Upper lobe of left lung (tissue), 6 donors: ENCODE data around the gene TACC2. TPM values are rescaled to one million over a fixed set of nuclear protein-coding genes. Genes with fewer than 3 reads are reported as not detected.

Experiments
- ATAC-seq, 2 donors: fragments of 200-7000 bp; cut with Tn5 transposase; one replicate each; pipeline ENCODE4 v1.9.1; 2022; ENCODE audit warnings: mild to moderate bottlenecking in 2 of 2, moderate library complexity in 2 of 2; ENCODE audit not compliant: low FRiP score in 2 of 2
- DNase-seq, 2 donors: peaks; one replicate each; pipeline ENCODE4 v3.0.0-alpha.2; 2019 to 2020
- H3K27ac ChIP-seq, 4 donors: fragments of 200-600 bp; sonication (generic); one replicate each; pipeline ENCODE4 v1.5.1; 2016 to 2019
- H3K27me3 ChIP-seq, 4 donors: fragments of 200-600 bp; sonication (generic); one replicate each; pipeline ENCODE4 v1.5.1; 2017 to 2019
- H3K36me3 ChIP-seq, 4 donors: fragments of 200-600 bp; sonication (generic); one replicate each; pipeline ENCODE4 v1.5.1; 2016 to 2019
- H3K4me1 ChIP-seq, 4 donors: fragments of 200-600 bp; sonication (generic); one replicate each; pipeline ENCODE4 v1.5.1; 2018 to 2019
- H3K4me3 ChIP-seq, 4 donors: fragments of 200-600 bp; sonication (generic); one replicate each; pipeline ENCODE4 v1.5.1; 2017 to 2019; ENCODE audit warnings: mild to moderate bottlenecking in 2 of 4, moderate library complexity in 1 of 4
- H3K9me3 ChIP-seq, 4 donors: fragments of 200-600 bp; sonication (generic); one replicate each; pipeline ENCODE4 v1.5.1; 2018 to 2019
- EP300 ChIP-seq, 4 donors: sonication (generic); formaldehyde crosslinking; IDR thresholded peaks; one replicate each; pipeline ENCODE4 v1.5.1; 2017; ENCODE audit warnings: antibody characterized with exemption in 4 of 4, control low read depth in 2 of 4
- POLR2A ChIP-seq, 4 donors: fragments of 450-650 bp; IDR thresholded peaks; one replicate each; pipeline ENCODE4 v1.5.1; 2016 to 2017; ENCODE audit warnings: antibody characterized with exemption in 4 of 4, mild to moderate bottlenecking in 2 of 4
- POLR2AphosphoS5 ChIP-seq, 2 donors: sonication (generic); formaldehyde crosslinking; IDR thresholded peaks; one replicate each; pipeline ENCODE4 v1.5.1; 2017; ENCODE audit warnings: antibody characterized with exemption in 2 of 2
- WGBS, 2 donors: methylation state at CpG; one replicate each; pipeline ENCODE4 v1.1.5; 2017 to 2018; 5-methylcytosine and 5-hydroxymethylcytosine counted together
- total RNA-seq, 6 donors: library from RNA; depleted of rRNA in 4 of 6; stranded (reverse); fragments of >200 nt in 4 of 6; gene quantifications; one replicate each; pipeline versions ENCODE4 v1.1.0 to v1.2.1, GENCODE V29; 2016 to 2021
- TF ChIP-seq, protein P1 (sequence below), 6 experiments: fragments of 450-650 bp in 4 of 6; fragments of 200-600 bp in 2 of 6; sonication (generic) in 2 of 6; IDR thresholded peaks; one replicate each; pipeline ENCODE4 v1.5.1; 2016 to 2019; ENCODE audit warnings: antibody characterized with exemption in 6 of 6
- donor health status: DM: no; HTN: no; CAD: no; lungs with moderate emphysema.
- donor health status: DM: no; HTN: yes; CAD: no; lungs with severe emphysema.

TACC2 gene, protein sequence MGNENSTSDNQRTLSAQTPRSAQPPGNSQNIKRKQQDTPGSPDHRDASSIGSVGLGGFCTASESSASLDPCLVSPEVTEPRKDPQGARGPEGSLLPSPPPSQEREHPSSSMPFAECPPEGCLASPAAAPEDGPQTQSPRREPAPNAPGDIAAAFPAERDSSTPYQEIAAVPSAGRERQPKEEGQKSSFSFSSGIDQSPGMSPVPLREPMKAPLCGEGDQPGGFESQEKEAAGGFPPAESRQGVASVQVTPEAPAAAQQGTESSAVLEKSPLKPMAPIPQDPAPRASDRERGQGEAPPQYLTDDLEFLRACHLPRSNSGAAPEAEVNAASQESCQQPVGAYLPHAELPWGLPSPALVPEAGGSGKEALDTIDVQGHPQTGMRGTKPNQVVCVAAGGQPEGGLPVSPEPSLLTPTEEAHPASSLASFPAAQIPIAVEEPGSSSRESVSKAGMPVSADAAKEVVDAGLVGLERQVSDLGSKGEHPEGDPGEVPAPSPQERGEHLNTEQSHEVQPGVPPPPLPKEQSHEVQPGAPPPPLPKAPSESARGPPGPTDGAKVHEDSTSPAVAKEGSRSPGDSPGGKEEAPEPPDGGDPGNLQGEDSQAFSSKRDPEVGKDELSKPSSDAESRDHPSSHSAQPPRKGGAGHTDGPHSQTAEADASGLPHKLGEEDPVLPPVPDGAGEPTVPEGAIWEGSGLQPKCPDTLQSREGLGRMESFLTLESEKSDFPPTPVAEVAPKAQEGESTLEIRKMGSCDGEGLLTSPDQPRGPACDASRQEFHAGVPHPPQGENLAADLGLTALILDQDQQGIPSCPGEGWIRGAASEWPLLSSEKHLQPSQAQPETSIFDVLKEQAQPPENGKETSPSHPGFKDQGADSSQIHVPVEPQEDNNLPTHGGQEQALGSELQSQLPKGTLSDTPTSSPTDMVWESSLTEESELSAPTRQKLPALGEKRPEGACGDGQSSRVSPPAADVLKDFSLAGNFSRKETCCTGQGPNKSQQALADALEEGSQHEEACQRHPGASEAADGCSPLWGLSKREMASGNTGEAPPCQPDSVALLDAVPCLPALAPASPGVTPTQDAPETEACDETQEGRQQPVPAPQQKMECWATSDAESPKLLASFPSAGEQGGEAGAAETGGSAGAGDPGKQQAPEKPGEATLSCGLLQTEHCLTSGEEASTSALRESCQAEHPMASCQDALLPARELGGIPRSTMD (N-terminal part only)
- total RNA-seq, result 100 to 1,000 TPM; 158 to 701 (median 386) TPM

DNA sequence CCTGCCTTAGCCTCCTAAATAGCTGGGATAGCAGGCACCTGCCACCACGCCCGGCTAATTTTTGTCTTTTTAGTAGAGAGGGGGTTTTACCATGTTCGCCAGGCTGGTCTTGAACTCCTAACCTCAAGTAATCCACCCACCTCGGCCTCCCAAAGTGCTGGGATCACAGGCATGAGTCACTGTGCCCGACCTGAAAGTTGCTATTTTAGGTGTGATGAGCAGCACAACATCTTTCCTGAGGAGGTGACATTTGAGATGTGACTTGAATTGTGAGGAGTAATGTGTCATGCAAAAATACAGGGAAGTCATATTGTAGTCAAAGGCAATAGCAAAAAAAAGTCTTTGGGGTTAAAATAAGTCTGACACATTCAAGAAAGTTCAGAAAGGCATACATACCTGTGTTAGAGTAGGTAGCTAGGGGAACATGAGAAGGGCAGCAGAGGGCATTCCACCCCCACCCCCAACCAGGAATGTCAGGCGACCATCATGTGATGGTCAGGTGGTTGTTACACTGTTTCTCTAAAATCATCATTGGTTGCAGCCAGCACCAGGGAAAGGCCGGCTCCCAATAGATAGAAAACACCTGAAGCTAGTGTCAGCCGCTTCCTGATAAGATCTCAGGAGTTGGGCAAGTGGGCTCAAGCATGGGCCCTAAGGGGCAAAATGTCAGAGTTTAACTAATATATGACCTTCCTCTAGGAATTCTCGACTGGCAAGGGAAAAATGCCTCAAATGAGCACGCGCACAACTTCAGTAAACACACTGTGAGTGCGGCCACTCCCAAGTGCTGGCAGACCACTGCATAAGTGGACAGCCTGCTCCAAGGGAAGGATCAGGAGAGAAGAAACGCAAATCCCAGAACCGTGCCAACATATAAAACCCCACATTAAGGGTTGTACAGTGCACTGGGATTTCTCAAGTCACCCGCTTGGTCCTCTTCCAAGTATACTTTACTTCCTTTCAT lies at the start of gene TACC2:
TSS of gene TACC2 (plus strand) at position 803 of the 964 bp plus-strand sequence. CDS start 32,819 bp downstream, outside the sequence.
- Histone ChIP-seq H3K27me3 (no peaks in the 10 kb centered on the region), H3K9me3 (peaks cover 6 to 8% (median 8%) of the 10 kb centered on the region in 4 donors), H3K4me3 (no peak within 1 kb of the TSS), H3K27ac (peak within 1 kb of the TSS; percentile 34 to 68 (median 54)), H3K36me3 (no peaks in the 10 kb centered on the region), H3K4me1 (peaks cover 0 to 18% (median 12%) of the 10 kb centered on the region in 4 donors)
- TF ChIP-seq, protein P1, sequence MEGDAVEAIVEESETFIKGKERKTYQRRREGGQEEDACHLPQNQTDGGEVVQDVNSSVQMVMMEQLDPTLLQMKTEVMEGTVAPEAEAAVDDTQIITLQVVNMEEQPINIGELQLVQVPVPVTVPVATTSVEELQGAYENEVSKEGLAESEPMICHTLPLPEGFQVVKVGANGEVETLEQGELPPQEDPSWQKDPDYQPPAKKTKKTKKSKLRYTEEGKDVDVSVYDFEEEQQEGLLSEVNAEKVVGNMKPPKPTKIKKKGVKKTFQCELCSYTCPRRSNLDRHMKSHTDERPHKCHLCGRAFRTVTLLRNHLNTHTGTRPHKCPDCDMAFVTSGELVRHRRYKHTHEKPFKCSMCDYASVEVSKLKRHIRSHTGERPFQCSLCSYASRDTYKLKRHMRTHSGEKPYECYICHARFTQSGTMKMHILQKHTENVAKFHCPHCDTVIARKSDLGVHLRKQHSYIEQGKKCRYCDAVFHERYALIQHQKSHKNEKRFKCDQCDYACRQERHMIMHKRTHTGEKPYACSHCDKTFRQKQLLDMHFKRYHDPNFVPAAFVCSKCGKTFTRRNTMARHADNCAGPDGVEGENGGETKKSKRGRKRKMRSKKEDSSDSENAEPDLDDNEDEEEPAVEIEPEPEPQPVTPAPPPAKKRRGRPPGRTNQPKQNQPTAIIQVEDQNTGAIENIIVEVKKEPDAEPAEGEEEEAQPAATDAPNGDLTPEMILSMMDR (IDR thresholded peaks at IDR 0.05), result no peak
- TF ChIP-seq POLR2AphosphoS5 (IDR thresholded peaks at IDR 0.05) (no peak), POLR2A (IDR thresholded peaks at IDR 0.05) (peak in 1 of 4 donors; percentile 41), EP300 (IDR thresholded peaks at IDR 0.05) (peak in 1 of 4 donors; percentile 19)
- DNase-seq (peak in 1 of 2 donors; percentile 59), ATAC-seq (peak; percentile 32 to 86)
- WGBS, 2 donors, result 66 to 73% methylated on average over 15 of the region's 15 CpGs

DNA sequence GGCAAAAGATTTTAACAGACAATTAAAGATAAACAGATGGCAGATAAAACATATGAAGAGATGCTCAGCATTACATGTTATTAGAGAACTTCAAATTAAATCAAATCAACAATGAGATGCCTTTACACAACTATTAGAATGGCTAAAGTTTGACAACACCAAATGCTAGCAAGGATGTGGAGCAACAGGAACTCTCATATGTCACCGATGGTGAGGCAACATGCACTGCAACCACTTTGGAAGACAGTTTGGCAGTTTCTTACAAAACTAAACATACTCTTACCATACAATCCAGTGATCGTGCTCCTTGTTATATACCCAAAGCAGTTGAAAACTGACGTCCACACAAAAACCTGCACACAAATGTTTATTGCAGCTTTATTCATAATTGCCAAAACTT lies 47.4 kb upstream of the TACC2 start:
- Histone ChIP-seq H3K4me1 (no peaks in the 10 kb centered on the region), H3K9me3 (no peaks in the 10 kb centered on the region), H3K36me3 (no peaks in the 10 kb centered on the region), H3K4me3 (no peak overlapping the region), H3K27me3 (no peaks in the 10 kb centered on the region), H3K27ac (no peak overlapping the region)
- ATAC-seq, result no peak
- 81 to 87% methylated on average over 3 of the region's 3 CpGs for WGBS, 2 donors
- no peak for DNase-seq
- TF ChIP-seq EP300 (IDR thresholded peaks at IDR 0.05) (no peak), POLR2A (IDR thresholded peaks at IDR 0.05) (no peak), POLR2AphosphoS5 (IDR thresholded peaks at IDR 0.05) (no peak)
- TF ChIP-seq, protein P1 (IDR thresholded peaks at IDR 0.05), result no peak

DNA sequence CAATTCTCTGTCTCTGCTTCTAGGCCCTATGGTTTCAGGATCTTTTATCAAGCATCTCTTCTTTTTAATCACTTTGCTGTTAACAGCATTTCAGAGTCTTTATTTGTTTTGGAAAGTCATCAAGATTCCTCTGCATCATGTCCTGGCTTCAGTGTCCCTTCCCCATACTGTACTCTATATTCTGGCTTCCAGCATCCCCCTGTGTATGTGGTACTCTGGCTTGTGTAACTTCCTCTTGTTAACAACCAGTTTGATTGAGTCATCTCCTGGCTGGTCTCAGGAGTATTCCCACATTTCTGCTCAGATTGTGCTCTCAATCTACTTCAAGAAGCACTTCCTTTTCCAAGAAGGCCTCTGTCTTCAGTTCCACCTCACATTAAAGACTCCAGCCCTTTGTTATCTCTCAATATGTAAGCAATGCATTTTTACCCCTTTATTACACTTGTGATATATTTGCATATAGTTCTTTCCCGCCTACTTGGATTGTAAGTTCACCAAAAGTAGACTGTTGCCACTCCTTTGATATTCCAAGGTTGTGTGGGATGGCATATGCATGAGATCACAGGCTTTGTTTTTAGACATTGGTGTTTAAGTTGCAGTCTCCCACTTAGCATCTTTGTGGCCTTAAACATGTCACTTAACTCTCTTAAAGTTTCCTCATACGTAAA lies 46.1 kb upstream of the TACC2 start:
- WGBS, 2 donors, result 70 to 90% methylated on average over 2 of the region's 2 CpGs
- H3K27ac ChIP-seq, result no peak overlapping the region

More for the DNA sequence above, 46.1 kb upstream of the TACC2 start:
- Histone ChIP-seq H3K9me3 (no peaks in the 10 kb centered on the region), H3K27me3 (no peaks in the 10 kb centered on the region), H3K4me3 (no peak overlapping the region), H3K36me3 (no peaks in the 10 kb centered on the region), H3K4me1 (no peaks in the 10 kb centered on the region)
- TF ChIP-seq, protein P1 (IDR thresholded peaks at IDR 0.05), result no peak
- TF ChIP-seq EP300 (IDR thresholded peaks at IDR 0.05), result no peak
- TF ChIP-seq POLR2A (IDR thresholded peaks at IDR 0.05), result no peak
- peak in 1 of 2 donors; percentile 16 for TF ChIP-seq POLR2AphosphoS5 (IDR thresholded peaks at IDR 0.05)
- DNase-seq (peak in 1 of 2 donors; percentile 22), ATAC-seq (peak in 1 of 2 donors; percentile 81)
